ENCODE measurements around the gene TMUB2.

Gene TMUB2

GRCh38 chr17:44221084-44221861 is 34.5 kb downstream of the TMUB2 start:
- no peak for TF ChIP-seq CTCF (conservative IDR thresholded peaks at IDR 0.05; ENCODE audit: low read depth, low read length)
- peak overlapping the region; percentile 83 for H3K4me3 ChIP-seq (ENCODE audit: low read length)
- peak; percentile 59 for DNase-seq (ENCODE audit: low read depth)

GRCh38 chr17:44221862-44222111 is 35.0 kb downstream of the TMUB2 start:
- H3K4me3 ChIP-seq (ENCODE audit: low read length): peak overlapping the region; percentile 83
- DNase-seq (ENCODE audit: low read depth): no peak
- TF ChIP-seq CTCF (conservative IDR thresholded peaks at IDR 0.05; ENCODE audit: low read depth, low read length): no peak

- no peak for DNase-seq (ENCODE audit: low read depth)
- peak overlapping the region; percentile 83 for H3K4me3 ChIP-seq (ENCODE audit: low read length)
- peak; percentile 24 for TF ChIP-seq CTCF (conservative IDR thresholded peaks at IDR 0.05; ENCODE audit: low read depth, low read length)
Observed at GRCh38 chr17:44222112-44222869, 35.5 kb downstream of the TMUB2 start.

GRCh38 chr17:44223541-44224071 is 36.8 kb downstream of the TMUB2 start:
- no peak for TF ChIP-seq CTCF (conservative IDR thresholded peaks at IDR 0.05; ENCODE audit: low read depth, low read length)
- no peak for DNase-seq (ENCODE audit: low read depth)
- no peak overlapping the region for H3K4me3 ChIP-seq (ENCODE audit: low read length)

- no peak for DNase-seq (ENCODE audit: low read depth)
Observed at GRCh38 chr17:44229090-44229489, 42.3 kb downstream of the TMUB2 start.

GRCh38 chr17:44230140-44230539 is 43.4 kb downstream of the TMUB2 start:
- DNase-seq (ENCODE audit: low read depth): no peak
- TF ChIP-seq CTCF (conservative IDR thresholded peaks at IDR 0.05; ENCODE audit: low read depth, low read length): no peak
- no peak overlapping the region for H3K4me3 ChIP-seq (ENCODE audit: low read length)

More at GRCh38 chr17:44229090-44229489, 42.3 kb downstream of the TMUB2 start:
- no peak overlapping the region for H3K4me3 ChIP-seq (ENCODE audit: low read length)
- no peak for TF ChIP-seq CTCF (conservative IDR thresholded peaks at IDR 0.05; ENCODE audit: low read depth, low read length)

All from retinal pigment epithelial cell (primary cell).